SU-DHL-6 (cell line): ENCODE results near the gene CDC42EP4.

Experiments used
- H2AFZ ChIP-seq: fragments of 200-600 bp; sonication (generic); 2 replicates; pipeline ENCODE4 v1.6.1; 2014; ENCODE audit warnings: low read depth, mild to moderate bottlenecking, moderate library complexity, mixed read lengths, antibody characterized with exemption, low read length; ENCODE audit not compliant: severe bottlenecking
- H3F3A ChIP-seq: fragments of 200-600 bp; shearing (Covaris generic); 2 replicates; pipeline ENCODE4 v1.6.0; 2016; ENCODE audit warnings: antibody characterized with exemption, mild to moderate bottlenecking; ENCODE audit not compliant: insufficient read depth
- H3K27ac ChIP-seq: fragments of 200-600 bp; sonication (generic); 2 replicates; pipeline ENCODE4 v1.5.1; 2016; ENCODE audit warnings: low read depth, mild to moderate bottlenecking, low read length, moderate library complexity, mixed read lengths
- H3K27me3 ChIP-seq: fragments of 200-600 bp; sonication (generic), shearing (Covaris generic); 2 replicates; pipeline ENCODE4 v1.6.0; 2014; ENCODE audit warnings: mild to moderate bottlenecking, low read length
- H3K36me3 ChIP-seq: fragments of 200-600 bp; sonication (generic); 2 replicates; pipeline ENCODE4 v1.6.1; 2014; ENCODE audit warnings: mild to moderate bottlenecking, low read length, mixed read lengths
- H3K4me2 ChIP-seq: fragments of 300-600, 200-600 bp; shearing (Covaris generic), sonication (generic); 2 replicates; pipeline ENCODE4 v1.6.0; 2014; ENCODE audit warnings: low read length, low read depth, mild to moderate bottlenecking; ENCODE audit not compliant: poor library complexity, severe bottlenecking
- H3K4me3 ChIP-seq: fragments of 200-600 bp; sonication (generic); 2 replicates; pipeline ENCODE4 v1.5.1; 2014; ENCODE audit warnings: antibody characterized with exemption, low read length, mild to moderate bottlenecking, mixed read lengths; ENCODE audit not compliant: insufficient read depth, poor library complexity, severe bottlenecking
- H3K79me2 ChIP-seq: fragments of 200-600 bp; sonication (generic); 2 replicates; pipeline ENCODE4 v1.6.1; 2014; ENCODE audit warnings: mild to moderate bottlenecking, low read length, moderate library complexity; ENCODE audit not compliant: insufficient read depth
- H3K9ac ChIP-seq: fragments of 200-600 bp; sonication (generic); 2 replicates; pipeline ENCODE4 v1.7.0; 2014; ENCODE audit warnings: mild to moderate bottlenecking, low read length
- H3K9me2 ChIP-seq: fragments of 200-600 bp; sonication (generic); replicated peaks from 2 replicates; pipeline ENCODE4 v1.6.1; 2014; ENCODE audit warnings: low read length; ENCODE audit not compliant: insufficient read depth
- H3K9me3 ChIP-seq: fragments of 200-600 bp; sonication (generic); 2 replicates; pipeline ENCODE4 v1.6.1; 2014; ENCODE audit warnings: low read length, mixed read lengths; ENCODE audit not compliant: insufficient read depth
- H4K20me1 ChIP-seq: fragments of 200-600 bp; sonication (generic); 2 replicates; pipeline ENCODE4 v1.6.1; 2014; ENCODE audit warnings: low read depth, mild to moderate bottlenecking, antibody characterized with exemption, low read length, moderate library complexity, mixed read lengths
- EZH2phosphoT487 ChIP-seq: fragments of 200-600 bp; sonication (generic), shearing (Covaris generic); conservative IDR thresholded peaks from 2 replicates; pipeline ENCODE4 v1.6.1; 2018; ENCODE audit warnings: mild to moderate bottlenecking, antibody characterized with exemption, low read length, moderate library complexity, mixed read lengths
- TF ChIP-seq, protein P1 (sequence below): fragments of 200-600 bp; sonication (generic); IDR thresholded peaks from one replicate; pipeline ENCODE4 v1.5.1; 2017; ENCODE audit warnings: antibody characterized with exemption, mild to moderate bottlenecking, low read length, moderate library complexity; ENCODE audit not compliant: insufficient read depth, poor library complexity, severe bottlenecking

CDC42EP4 gene

DNA sequence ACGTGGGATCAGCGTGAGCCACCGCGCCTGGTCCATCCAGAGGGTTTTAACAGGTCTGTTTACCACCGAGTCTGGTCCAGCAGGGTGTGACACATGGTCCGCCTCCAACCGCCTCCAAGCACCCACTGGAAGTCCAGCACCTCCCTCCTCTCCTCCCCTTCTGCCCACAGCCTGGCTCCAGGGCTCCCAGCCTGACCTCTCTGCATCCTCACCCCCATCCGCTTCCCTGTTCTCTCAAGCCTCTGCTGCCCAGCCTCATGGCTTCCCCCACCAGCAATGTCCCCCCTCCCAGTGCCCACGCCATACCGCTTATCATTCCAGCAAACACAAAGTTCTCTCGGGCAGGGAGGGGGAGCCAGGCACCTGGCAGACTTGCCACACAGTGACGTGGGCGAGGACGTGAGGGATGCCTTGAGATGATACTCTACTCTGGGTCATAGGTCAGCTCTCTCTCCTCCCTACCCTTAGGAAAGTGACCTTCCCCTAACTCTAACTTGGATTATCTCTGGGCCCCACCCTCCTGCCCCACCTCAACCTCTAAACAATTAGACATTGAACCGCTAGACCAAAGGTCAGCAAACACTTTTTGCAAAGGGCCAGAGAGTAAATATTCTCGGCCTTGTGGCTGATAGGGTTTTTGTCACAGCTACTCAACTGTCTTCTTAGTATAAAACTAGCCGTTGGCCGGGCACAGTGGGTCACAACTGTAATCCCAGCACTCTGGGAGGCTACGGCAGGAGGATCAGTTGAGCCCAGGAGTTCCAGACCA, 23.1 kb downstream of the CDC42EP4 start:
- H3K27ac ChIP-seq = no peak overlapping the region
- no peaks in the 10 kb centered on the region for H3K79me2 ChIP-seq
- H3K27me3 ChIP-seq = no peaks in the 10 kb centered on the region
- H3K9me2 ChIP-seq = no peaks in the 10 kb centered on the region
- H4K20me1 ChIP-seq = no peaks in the 10 kb centered on the region
- H3K4me3 ChIP-seq = no peak overlapping the region
- H3F3A ChIP-seq = no peaks in the 10 kb centered on the region
- no peaks in the 10 kb centered on the region for H3K36me3 ChIP-seq
- H2AFZ ChIP-seq = no peak overlapping the region
- no peak overlapping the region for H3K9ac ChIP-seq
- H3K4me2 ChIP-seq = no peak overlapping the region
- no peaks in the 10 kb centered on the region for H3K9me3 ChIP-seq
- TF ChIP-seq, protein P1, sequence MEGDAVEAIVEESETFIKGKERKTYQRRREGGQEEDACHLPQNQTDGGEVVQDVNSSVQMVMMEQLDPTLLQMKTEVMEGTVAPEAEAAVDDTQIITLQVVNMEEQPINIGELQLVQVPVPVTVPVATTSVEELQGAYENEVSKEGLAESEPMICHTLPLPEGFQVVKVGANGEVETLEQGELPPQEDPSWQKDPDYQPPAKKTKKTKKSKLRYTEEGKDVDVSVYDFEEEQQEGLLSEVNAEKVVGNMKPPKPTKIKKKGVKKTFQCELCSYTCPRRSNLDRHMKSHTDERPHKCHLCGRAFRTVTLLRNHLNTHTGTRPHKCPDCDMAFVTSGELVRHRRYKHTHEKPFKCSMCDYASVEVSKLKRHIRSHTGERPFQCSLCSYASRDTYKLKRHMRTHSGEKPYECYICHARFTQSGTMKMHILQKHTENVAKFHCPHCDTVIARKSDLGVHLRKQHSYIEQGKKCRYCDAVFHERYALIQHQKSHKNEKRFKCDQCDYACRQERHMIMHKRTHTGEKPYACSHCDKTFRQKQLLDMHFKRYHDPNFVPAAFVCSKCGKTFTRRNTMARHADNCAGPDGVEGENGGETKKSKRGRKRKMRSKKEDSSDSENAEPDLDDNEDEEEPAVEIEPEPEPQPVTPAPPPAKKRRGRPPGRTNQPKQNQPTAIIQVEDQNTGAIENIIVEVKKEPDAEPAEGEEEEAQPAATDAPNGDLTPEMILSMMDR = no peak
- no peak for TF ChIP-seq EZH2phosphoT487

DNA sequence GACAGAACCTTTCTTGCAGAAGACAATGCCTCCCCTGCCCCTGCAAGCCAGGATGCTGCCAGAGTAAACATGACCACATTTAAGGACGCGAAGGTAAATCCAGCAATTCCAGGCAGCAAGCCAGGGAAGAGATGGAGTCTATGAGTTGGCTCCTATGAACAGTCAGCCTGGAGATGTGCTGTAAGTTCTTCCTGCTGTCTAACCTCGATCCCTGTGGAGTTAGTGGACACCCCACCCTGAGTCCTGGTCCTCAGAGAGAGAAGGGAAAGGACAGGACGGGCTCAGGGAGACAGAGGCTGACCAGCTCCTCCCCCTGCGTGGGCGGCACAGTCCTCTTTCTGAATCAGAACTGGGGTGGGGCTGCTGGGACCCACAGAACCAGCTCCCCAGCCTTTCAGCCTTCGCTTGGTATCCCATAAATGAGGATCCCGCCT, 24.9 kb downstream of the CDC42EP4 start:
- no peaks in the 10 kb centered on the region for H3K9me2 ChIP-seq
- no peaks in the 10 kb centered on the region for H3K79me2 ChIP-seq
- H3K36me3 ChIP-seq = no peaks in the 10 kb centered on the region
- H3K4me2 ChIP-seq = no peak overlapping the region
- H3F3A ChIP-seq = no peaks in the 10 kb centered on the region
- no peak overlapping the region for H2AFZ ChIP-seq
- no peaks in the 10 kb centered on the region for H4K20me1 ChIP-seq
- no peak for TF ChIP-seq EZH2phosphoT487
- TF ChIP-seq, protein P1 = no peak
- H3K27ac ChIP-seq = no peak overlapping the region
- H3K9ac ChIP-seq = no peak overlapping the region
- no peaks in the 10 kb centered on the region for H3K27me3 ChIP-seq
- H3K9me3 ChIP-seq = no peaks in the 10 kb centered on the region
- no peak overlapping the region for H3K4me3 ChIP-seq

DNA sequence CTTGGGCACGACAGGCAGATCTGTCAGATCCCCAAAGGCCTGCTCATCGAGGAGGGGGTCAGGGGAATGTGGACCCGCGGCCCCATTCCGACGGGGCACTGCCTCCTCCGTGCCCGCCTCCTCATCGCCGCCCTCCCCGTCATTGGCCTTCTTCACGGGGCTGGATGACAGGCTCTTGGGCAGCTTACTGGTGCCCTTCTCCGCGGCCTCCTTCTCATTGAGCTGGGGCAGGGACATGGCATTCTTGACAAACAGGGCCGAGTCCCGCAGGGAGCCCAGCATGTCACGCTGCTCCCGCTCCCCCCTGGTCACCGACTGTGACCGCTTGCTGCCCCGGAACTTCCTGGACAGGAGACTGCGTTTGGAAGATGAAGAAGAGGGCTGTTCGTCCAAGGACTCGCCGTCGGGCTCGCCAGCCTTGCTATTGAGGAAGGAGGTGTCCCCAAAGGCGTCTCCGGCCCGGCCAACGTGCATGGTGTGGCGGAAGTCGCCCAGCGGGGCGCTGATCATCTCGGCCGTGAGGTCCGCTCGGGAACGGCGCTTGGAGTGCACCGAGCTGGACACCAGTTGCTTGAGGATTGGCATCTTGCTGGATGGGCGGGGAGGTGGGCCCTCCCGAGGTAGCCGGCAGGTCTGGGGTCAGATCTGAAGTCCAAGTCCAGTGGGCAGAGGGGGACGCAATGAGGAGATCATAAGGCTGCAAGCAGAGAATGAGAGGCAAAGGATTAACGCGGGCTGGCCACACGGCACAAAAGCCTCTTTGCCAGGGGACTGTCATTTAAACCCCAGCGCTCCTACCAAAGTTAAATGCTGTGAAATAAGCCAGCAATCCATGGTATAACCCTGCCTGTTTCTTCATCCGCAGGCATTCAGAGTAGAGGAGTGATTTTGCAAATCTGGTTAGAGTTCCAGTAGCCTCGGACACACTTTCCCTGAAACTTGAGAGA, 25.6 kb downstream of the CDC42EP4 start:
- Histone ChIP-seq H3K9me2 (no peaks in the 10 kb centered on the region), H4K20me1 (no peaks in the 10 kb centered on the region), H3K36me3 (no peaks in the 10 kb centered on the region), H3K9ac (no peak overlapping the region), H3F3A (no peaks in the 10 kb centered on the region), H3K27ac (no peak overlapping the region), H3K27me3 (no peaks in the 10 kb centered on the region), H3K79me2 (no peaks in the 10 kb centered on the region), H3K9me3 (no peaks in the 10 kb centered on the region), H2AFZ (no peak overlapping the region), H3K4me3 (no peak overlapping the region), H3K4me2 (no peak overlapping the region)
- TF ChIP-seq, protein P1 = no peak
- no peak for TF ChIP-seq EZH2phosphoT487
